IPS-20b (cell line): ENCODE results near the gene CAMTA2.
A peak's percentile ranks its signal among the peaks of the same experiment; 100 is the strongest.
"Not testable (repeated sequence)": the region's sequence is repeated elsewhere in the genome, so short reads cannot be mapped to it uniquely, and the experiment has no call there.

Experiments
- H3K27ac ChIP-seq: one replicate; pipeline ENCODE4 v1.5.1; 2013; ENCODE audit warnings: low read length
- H3K27me3 ChIP-seq: 2 replicates; pipeline ENCODE4 v1.6.1; 2013; ENCODE audit warnings: mild to moderate bottlenecking, low read length, inconsistent platforms; ENCODE audit not compliant: insufficient read depth
- H3K36me3 ChIP-seq: 2 replicates; pipeline ENCODE4 v1.6.1; 2013; ENCODE audit warnings: low read depth, mild to moderate bottlenecking, inconsistent platforms, low read length, moderate library complexity; ENCODE audit not compliant: insufficient read depth
- H3K4me1 ChIP-seq: 2 replicates; pipeline ENCODE4 v1.6.1; 2013; ENCODE audit warnings: mild to moderate bottlenecking, control low read depth, inconsistent platforms, low read length, moderate library complexity; ENCODE audit not compliant: insufficient read depth
- H3K4me3 ChIP-seq: 2 replicates; pipeline ENCODE4 v1.5.1; 2013; ENCODE audit warnings: mild to moderate bottlenecking, low read length, inconsistent platforms
- H3K9ac ChIP-seq: 2 replicates; pipeline ENCODE4 v1.6.1; 2013; ENCODE audit warnings: low read depth, mild to moderate bottlenecking, inconsistent platforms, low read length, moderate library complexity
- H3K9me3 ChIP-seq: 2 replicates; pipeline ENCODE4 v1.6.1; 2013; ENCODE audit warnings: mild to moderate bottlenecking, low read depth, low read length, inconsistent platforms; ENCODE audit not compliant: insufficient read depth

The CAMTA2 gene

DNA sequence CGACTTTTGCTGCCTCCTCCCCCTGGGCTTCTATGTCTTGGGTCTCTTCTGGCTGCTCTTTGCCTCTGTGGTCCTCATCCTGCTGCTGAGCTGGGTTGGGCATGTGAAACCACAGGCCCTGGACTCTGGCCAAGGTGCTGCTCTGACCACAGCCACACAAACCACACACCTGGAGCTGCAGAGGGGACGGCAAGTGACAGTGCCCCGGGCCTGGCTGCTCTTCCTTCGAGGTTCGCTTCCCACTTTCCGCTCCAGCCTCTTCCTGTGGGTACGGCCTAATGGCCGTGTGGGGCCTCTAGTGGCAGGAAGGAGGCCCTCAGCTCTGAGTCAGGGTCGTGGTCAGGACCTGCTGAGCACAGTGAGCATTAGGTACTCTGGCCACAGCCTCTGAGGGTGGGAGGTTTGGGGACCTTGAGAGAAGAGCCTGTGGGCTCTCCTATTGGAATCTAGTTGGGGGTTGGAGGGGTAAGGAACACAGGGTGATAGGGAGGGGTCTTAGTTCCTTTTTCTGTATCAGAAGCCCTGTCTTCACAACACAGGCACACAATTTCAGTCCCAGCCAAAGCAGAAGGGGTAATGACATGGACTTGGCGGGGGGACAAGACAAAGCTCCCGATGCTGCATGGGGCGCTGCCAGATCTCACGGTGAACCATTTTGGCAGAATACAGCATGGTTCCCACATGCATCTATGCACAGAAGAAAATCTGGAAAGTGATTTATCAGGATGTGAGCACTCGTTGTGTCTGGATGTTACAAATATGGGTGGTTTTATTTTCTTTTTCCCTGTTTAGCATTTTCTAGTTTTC lies 53.1 kb downstream of the CAMTA2 start:
- no peak overlapping the region for H3K27ac ChIP-seq
- no peak overlapping the region for H3K9ac ChIP-seq

DNA sequence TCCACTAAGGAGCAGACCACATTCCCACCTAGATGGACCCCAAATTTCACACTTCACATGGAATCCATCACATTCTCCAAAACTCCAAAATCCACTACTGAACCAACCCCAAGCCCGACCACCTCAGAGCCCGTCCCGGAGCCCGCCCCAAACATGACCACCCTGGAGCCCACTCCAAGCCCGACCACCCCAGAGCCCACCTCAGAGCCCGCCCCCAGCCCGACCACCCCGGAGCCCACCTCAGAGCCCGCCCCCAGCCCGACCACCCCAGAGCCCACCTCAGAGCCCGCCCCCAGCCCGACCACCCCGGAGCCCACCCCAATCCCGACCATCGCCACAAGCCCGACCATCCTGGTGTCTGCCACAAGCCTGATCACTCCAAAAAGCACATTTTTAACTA lies 53.8 kb downstream of the CAMTA2 start:
- H3K9ac ChIP-seq, result no peak overlapping the region
- H3K4me1 ChIP-seq, result no peaks in the 10 kb centered on the region
- H3K27ac ChIP-seq, result no peak overlapping the region
- H3K27me3 ChIP-seq, result no peaks in the 10 kb centered on the region
- peaks cover 26% of the 10 kb centered on the region for H3K36me3 ChIP-seq
- H3K9me3 ChIP-seq, result no peaks in the 10 kb centered on the region
- no peak overlapping the region for H3K4me3 ChIP-seq

More for the DNA sequence above, 53.1 kb downstream of the CAMTA2 start:
- Histone ChIP-seq H3K27me3 (no peaks in the 10 kb centered on the region), H3K36me3 (peaks cover 27% of the 10 kb centered on the region), H3K4me1 (no peaks in the 10 kb centered on the region), H3K4me3 (no peak overlapping the region), H3K9me3 (no peaks in the 10 kb centered on the region)

DNA sequence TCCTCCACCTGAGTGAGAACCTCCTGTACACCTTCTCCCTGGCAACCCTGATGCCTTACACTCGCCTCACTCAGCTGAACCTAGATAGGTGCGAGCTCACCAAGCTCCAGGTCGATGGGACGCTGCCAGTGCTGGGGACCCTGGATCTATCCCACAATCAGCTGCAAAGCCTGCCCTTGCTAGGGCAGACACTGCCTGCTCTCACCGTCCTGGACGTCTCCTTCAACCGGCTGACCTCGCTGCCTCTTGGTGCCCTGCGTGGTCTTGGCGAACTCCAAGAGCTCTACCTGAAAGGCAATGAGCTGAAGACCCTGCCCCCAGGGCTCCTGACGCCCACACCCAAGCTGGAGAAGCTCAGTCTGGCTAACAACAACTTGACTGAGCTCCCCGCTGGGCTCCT lies 54.7 kb downstream of the CAMTA2 start:
- H3K4me3 ChIP-seq, result no peak overlapping the region
- H3K4me1 ChIP-seq, result no peaks in the 10 kb centered on the region
- no peaks in the 10 kb centered on the region for H3K9me3 ChIP-seq
- no peak overlapping the region for H3K9ac ChIP-seq
- peaks cover 17% of the 10 kb centered on the region for H3K36me3 ChIP-seq
- H3K27ac ChIP-seq, result no peak overlapping the region
- H3K27me3 ChIP-seq, result no peaks in the 10 kb centered on the region

DNA sequence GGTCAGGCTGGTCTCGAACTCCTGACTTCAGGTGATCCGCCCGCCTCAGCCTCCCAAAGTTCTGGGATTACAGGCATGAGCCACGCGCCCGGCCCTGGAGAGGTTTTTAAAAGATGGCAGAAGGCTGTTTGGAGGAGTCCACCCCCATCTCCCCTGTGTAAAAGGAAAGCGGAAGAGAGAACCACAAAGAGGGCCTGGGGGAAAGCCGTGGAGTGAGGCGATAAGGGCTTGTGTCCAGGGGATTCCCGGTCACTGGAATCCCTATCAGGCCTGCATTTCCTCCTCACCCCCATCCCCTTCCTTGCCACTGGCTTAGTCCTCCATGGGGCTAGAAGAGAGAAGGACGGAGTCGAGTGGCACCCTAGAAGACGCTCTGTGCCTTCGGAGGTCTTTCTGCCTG lies 55.5 kb downstream of the CAMTA2 start, which contains the start of gene GP1BA:
TSS of gene GP1BA (plus strand) at position 315 of the 400 bp plus-strand sequence. CDS start 328 bp downstream, outside the sequence.
- Histone ChIP-seq H3K36me3 (peaks cover 9% of the 10 kb centered on the region), H3K27ac (no peak within 1 kb of the TSS), H3K9me3 (no peaks in the 10 kb centered on the region), H3K4me3 (no peak within 1 kb of the TSS), H3K4me1 (no peaks in the 10 kb centered on the region), H3K9ac (no peak within 1 kb of the TSS), H3K27me3 (no peaks in the 10 kb centered on the region)

DNA sequence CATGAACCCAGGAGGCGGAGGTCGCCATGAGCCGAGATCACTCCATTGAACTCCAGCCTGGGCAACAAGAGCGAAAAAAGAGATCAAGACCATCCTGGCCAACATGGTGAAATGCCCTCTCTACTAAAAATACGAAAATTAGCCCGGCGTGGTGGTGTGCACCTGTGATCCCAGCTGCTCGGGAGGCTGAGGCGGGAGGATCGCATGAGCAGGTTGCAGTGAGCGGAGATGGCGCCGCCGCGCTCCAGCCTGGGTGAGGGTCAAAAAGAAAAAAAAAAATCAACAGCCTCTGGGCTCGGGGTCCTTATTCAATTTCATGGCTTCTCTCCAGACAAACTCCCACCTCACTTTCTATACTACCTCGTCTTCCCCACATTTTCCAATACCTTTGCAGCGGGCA lies 58.6 kb downstream of the CAMTA2 start:
- H3K4me1 ChIP-seq, result no peaks in the 10 kb centered on the region
- H3K9me3 ChIP-seq, result no peaks in the 10 kb centered on the region
- no peak overlapping the region for H3K27ac ChIP-seq
- H3K9ac ChIP-seq, result no peak overlapping the region
- no peak overlapping the region for H3K4me3 ChIP-seq
- no peaks in the 10 kb centered on the region for H3K27me3 ChIP-seq
- H3K36me3 ChIP-seq, result no peaks in the 10 kb centered on the region

DNA sequence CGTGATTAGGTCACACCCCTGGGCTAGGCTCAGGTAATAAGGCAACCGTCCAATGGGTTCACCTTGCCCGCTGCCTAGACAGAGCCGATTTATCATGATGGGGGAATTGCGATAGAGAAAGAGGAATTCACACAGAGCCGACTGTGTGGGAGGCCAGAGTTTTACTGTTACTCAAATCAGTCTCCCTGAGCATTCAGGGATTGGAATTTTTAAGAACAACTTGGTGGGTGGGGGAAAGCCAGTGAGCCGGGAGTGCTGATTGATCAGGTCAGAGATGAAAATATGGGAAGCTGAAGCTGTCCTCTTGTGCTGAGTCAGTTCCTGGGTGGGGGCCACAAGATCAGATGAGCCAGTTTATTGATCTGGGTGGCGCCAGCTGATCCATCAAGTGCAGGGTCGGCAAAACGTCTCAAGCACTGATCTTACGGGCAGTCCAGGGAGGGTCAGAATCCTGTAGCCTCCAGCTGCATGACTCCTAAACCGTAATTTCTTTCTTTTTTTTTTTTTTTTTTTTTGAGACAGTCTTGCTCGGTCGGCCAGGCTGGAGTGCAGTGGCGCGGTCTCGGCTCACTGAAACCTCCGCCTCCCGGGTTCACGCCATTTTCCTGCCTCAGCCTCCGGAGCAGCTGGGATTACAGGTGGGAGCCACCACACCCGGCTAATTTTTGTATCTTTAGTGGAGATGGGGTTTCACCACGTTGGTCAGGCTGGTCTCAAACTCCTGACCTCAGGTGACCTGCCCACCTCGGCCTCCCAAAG lies 60.7 kb downstream of the CAMTA2 start:
- not testable (repeated sequence) for H3K9ac ChIP-seq, H3K4me3 ChIP-seq, H3K27ac ChIP-seq, H3K36me3 ChIP-seq, H3K9me3 ChIP-seq, H3K27me3 ChIP-seq, H3K4me1 ChIP-seq

DNA sequence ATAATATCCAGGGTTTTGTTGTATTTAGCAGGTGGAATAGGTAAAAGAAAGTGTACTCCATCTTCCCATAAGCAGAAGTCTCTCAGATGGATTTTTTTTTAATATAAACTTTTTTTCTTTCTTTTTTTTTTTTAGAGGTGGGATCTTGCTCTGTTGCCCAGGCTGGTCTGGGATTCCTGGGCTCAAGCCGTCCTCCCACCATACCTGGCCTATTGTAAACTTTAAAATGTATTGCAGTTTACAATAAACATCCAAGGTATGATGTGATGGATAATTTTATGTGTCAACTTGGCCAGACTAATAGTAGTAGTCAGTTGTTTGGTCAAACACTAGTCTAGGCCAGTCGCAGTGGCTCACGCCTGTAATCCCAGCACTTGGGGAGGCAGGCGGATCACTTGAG lies 66.2 kb downstream of the CAMTA2 start:
- Histone ChIP-seq H3K36me3 (no peaks in the 10 kb centered on the region), H3K4me3 (no peak overlapping the region), H3K4me1 (peaks cover 2% of the 10 kb centered on the region; the same call in 1 of the 2 replicates), H3K9ac (no peak overlapping the region), H3K9me3 (no peaks in the 10 kb centered on the region), H3K27me3 (no peaks in the 10 kb centered on the region), H3K27ac (no peak overlapping the region)

DNA sequence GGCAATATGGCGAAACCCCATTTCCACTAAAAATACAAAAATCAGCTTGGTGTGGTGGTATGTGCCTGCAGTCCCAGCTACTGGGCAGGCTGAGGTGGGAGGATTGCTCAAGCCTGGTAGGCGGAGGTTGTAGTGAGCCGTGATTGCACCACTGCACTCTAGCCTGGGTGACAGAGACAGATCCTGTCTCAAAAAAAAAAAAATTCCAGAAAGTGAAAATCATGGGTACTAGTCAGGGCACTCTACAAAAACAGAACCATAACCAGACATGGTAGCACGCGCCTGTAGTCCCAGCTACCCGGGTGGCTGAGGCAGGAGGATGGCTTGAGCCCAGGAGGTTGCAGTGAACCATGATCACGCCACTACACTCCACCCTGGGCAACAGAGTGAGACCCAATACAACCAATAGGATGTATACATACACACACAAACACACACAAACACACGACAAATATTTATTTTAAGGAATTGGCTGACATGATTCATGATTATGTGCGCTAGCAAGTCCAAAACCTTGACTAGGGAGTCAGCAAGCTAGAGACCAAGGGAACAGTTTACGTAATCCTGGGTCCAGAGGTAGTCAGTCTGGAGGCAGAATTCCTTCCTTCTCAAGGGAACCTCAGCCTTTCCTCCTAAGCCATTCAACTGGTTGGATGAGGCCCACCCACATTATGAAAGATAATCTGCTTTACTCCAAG lies 67.0 kb downstream of the CAMTA2 start:
- Histone ChIP-seq H3K4me1 (peaks cover 2% of the 10 kb centered on the region; the same call in 1 of the 2 replicates), H3K27ac (no peak overlapping the region)

DNA sequence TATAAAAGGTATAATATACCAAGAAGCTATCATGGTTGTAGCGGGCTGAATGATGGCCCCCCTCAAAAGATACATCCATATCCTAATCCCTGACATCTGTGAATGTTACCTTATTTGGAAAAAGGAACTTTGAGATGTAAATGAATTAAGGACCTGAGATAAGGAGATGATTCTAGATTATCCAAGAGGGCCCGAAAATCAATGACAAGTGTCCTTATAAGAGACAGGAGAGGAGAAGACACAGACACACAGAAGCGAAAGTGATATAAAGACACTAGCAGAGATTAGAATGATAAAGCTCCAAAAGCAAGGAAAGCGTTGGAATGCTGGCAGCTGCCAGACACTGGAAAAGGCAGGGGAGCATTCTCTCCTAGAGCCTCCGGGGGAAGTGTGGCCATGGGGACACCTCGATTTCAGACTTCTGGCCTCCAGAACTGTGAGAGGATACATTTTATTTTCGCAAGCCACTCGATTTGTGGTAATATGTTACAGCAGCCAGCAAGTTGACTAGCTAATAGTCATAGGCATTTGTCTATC lies 67.9 kb downstream of the CAMTA2 start:
- no peaks in the 10 kb centered on the region for H3K36me3 ChIP-seq
- H3K27me3 ChIP-seq, result no peaks in the 10 kb centered on the region
- no peaks in the 10 kb centered on the region for H3K9me3 ChIP-seq
- H3K4me1 ChIP-seq, result peaks cover 2% of the 10 kb centered on the region; the same call in 1 of the 2 replicates
- H3K9ac ChIP-seq, result peak overlapping the region; percentile 29; the same call in 1 of the 2 replicates
- H3K27ac ChIP-seq, result no peak overlapping the region
- H3K4me3 ChIP-seq, result no peak overlapping the region

More for the DNA sequence above, 67.0 kb downstream of the CAMTA2 start:
- Histone ChIP-seq H3K36me3 (no peaks in the 10 kb centered on the region), H3K9me3 (no peaks in the 10 kb centered on the region), H3K9ac (no peak overlapping the region), H3K27me3 (no peaks in the 10 kb centered on the region), H3K4me3 (no peak overlapping the region)
